ENCODE measurements around the gene TMEM259. TPM values are rescaled to one million over a fixed set of nuclear protein-coding genes. Genes with fewer than 3 reads are reported as not detected.
A peak's percentile ranks its signal among the peaks of the same experiment; 100 is the strongest.

TMEM259 gene
- total and polyA plus RNA-seq, 2 of the 13 experiments (the other 11 are each of a cell fraction or from before 2014, with no cell fraction given), result 64.7 to 164 TPM

DNA sequence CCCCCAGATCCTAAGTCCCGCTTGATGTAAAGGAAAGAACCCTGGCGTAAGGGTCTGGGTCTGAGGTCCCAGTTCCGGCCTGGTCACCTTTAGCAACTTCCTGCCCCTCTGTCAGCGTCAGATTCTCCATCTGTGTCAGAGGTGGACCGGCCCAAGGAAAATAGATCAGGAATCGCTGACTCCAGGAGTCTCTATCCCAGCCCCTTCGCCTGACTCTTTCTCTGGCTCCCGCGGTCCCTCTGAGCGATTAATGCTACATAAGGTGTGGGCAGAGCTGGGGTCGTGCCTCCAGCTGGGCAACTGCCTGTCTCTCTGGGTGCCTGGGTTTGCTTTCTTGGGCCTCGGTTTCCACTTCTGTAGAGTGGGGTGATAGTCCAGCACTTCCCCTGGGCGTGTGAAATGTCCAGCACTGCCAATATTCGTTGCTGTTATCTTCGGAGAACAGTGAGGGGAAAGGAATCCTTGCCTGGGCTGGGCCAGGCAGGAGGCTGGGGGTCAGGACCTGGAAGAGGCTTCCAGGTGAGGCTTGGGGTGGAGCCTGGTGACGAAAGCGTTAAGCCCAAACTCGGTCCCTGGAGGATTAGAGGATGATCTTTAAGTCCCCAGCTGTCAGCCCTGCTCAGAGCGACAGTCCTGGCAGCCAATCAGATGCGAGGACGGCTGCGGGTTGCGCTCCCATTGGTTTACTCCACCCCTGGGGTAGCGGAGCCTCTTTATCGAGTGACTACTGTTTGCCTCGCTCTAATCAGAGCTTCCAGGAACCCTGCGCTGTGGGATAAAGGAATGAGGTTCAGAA, 19.8 kb upstream of the TMEM259 start (continued):
- TF ChIP-seq, protein P1, sequence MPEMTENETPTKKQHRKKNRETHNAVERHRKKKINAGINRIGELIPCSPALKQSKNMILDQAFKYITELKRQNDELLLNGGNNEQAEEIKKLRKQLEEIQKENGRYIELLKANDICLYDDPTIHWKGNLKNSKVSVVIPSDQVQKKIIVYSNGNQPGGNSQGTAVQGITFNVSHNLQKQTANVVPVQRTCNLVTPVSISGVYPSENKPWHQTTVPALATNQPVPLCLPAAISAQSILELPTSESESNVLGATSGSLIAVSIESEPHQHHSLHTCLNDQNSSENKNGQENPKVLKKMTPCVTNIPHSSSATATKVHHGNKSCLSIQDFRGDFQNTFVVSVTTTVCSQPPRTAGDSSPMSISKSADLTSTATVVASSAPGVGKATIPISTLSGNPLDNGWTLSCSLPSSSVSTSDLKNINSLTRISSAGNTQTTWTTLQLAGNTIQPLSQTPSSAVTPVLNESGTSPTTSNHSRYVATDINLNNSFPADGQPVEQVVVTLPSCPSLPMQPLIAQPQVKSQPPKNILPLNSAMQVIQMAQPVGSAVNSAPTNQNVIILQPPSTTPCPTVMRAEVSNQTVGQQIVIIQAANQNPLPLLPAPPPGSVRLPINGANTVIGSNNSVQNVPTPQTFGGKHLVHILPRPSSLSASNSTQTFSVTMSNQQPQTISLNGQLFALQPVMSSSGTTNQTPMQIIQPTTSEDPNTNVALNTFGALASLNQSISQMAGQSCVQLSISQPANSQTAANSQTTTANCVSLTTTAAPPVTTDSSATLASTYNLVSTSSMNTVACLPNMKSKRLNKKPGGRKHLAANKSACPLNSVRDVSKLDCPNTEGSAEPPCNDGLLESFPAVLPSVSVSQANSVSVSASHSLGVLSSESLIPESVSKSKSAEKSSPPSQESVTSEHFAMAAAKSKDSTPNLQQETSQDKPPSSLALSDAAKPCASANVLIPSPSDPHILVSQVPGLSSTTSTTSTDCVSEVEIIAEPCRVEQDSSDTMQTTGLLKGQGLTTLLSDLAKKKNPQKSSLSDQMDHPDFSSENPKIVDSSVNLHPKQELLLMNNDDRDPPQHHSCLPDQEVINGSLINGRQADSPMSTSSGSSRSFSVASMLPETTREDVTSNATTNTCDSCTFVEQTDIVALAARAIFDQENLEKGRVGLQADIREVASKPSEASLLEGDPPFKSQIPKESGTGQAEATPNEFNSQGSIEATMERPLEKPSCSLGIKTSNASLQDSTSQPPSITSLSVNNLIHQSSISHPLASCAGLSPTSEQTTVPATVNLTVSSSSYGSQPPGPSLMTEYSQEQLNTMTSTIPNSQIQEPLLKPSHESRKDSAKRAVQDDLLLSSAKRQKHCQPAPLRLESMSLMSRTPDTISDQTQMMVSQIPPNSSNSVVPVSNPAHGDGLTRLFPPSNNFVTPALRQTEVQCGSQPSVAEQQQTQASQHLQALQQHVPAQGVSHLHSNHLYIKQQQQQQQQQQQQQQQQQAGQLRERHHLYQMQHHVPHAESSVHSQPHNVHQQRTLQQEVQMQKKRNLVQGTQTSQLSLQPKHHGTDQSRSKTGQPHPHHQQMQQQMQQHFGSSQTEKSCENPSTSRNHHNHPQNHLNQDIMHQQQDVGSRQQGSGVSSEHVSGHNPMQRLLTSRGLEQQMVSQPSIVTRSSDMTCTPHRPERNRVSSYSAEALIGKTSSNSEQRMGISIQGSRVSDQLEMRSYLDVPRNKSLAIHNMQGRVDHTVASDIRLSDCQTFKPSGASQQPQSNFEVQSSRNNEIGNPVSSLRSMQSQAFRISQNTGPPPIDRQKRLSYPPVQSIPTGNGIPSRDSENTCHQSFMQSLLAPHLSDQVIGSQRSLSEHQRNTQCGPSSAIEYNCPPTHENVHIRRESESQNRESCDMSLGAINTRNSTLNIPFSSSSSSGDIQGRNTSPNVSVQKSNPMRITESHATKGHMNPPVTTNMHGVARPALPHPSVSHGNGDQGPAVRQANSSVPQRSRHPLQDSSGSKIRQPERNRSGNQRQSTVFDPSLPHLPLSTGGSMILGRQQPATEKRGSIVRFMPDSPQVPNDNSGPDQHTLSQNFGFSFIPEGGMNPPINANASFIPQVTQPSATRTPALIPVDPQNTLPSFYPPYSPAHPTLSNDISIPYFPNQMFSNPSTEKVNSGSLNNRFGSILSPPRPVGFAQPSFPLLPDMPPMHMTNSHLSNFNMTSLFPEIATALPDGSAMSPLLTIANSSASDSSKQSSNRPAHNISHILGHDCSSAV (CRISPR knock-in tag; IDR thresholded peaks at IDR 0.05; ENCODE audit: borderline replicate concordance), result no peak
- TF ChIP-seq, protein P2, sequence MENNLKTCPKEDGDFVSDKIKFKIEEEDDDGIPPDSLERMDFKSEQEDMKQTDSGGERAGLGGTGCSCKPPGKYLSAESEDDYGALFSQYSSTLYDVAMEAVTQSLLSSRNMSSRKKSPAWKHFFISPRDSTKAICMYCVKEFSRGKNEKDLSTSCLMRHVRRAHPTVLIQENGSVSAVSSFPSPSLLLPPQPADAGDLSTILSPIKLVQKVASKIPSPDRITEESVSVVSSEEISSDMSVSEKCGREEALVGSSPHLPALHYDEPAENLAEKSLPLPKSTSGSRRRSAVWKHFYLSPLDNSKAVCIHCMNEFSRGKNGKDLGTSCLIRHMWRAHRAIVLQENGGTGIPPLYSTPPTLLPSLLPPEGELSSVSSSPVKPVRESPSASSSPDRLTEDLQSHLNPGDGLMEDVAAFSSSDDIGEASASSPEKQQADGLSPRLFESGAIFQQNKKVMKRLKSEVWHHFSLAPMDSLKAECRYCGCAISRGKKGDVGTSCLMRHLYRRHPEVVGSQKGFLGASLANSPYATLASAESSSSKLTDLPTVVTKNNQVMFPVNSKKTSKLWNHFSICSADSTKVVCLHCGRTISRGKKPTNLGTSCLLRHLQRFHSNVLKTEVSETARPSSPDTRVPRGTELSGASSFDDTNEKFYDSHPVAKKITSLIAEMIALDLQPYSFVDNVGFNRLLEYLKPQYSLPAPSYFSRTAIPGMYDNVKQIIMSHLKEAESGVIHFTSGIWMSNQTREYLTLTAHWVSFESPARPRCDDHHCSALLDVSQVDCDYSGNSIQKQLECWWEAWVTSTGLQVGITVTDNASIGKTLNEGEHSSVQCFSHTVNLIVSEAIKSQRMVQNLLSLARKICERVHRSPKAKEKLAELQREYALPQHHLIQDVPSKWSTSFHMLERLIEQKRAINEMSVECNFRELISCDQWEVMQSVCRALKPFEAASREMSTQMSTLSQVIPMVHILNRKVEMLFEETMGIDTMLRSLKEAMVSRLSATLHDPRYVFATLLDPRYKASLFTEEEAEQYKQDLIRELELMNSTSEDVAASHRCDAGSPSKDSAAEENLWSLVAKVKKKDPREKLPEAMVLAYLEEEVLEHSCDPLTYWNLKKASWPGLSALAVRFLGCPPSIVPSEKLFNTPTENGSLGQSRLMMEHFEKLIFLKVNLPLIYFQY (CRISPR knock-in tag; IDR thresholded peaks at IDR 0.05; ENCODE audit: borderline replicate concordance), result no peak
- TF ChIP-seq, protein P3, sequence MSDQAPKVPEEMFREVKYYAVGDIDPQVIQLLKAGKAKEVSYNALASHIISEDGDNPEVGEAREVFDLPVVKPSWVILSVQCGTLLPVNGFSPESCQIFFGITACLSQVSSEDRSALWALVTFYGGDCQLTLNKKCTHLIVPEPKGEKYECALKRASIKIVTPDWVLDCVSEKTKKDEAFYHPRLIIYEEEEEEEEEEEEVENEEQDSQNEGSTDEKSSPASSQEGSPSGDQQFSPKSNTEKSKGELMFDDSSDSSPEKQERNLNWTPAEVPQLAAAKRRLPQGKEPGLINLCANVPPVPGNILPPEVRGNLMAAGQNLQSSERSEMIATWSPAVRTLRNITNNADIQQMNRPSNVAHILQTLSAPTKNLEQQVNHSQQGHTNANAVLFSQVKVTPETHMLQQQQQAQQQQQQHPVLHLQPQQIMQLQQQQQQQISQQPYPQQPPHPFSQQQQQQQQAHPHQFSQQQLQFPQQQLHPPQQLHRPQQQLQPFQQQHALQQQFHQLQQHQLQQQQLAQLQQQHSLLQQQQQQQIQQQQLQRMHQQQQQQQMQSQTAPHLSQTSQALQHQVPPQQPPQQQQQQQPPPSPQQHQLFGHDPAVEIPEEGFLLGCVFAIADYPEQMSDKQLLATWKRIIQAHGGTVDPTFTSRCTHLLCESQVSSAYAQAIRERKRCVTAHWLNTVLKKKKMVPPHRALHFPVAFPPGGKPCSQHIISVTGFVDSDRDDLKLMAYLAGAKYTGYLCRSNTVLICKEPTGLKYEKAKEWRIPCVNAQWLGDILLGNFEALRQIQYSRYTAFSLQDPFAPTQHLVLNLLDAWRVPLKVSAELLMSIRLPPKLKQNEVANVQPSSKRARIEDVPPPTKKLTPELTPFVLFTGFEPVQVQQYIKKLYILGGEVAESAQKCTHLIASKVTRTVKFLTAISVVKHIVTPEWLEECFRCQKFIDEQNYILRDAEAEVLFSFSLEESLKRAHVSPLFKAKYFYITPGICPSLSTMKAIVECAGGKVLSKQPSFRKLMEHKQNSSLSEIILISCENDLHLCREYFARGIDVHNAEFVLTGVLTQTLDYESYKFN (CRISPR knock-in tag; conservative IDR thresholded peaks at IDR 0.05), result 0 out of 2 replicates have a peak, but pooled peaks have one; percentile 31
- TF ChIP-seq, protein P4, sequence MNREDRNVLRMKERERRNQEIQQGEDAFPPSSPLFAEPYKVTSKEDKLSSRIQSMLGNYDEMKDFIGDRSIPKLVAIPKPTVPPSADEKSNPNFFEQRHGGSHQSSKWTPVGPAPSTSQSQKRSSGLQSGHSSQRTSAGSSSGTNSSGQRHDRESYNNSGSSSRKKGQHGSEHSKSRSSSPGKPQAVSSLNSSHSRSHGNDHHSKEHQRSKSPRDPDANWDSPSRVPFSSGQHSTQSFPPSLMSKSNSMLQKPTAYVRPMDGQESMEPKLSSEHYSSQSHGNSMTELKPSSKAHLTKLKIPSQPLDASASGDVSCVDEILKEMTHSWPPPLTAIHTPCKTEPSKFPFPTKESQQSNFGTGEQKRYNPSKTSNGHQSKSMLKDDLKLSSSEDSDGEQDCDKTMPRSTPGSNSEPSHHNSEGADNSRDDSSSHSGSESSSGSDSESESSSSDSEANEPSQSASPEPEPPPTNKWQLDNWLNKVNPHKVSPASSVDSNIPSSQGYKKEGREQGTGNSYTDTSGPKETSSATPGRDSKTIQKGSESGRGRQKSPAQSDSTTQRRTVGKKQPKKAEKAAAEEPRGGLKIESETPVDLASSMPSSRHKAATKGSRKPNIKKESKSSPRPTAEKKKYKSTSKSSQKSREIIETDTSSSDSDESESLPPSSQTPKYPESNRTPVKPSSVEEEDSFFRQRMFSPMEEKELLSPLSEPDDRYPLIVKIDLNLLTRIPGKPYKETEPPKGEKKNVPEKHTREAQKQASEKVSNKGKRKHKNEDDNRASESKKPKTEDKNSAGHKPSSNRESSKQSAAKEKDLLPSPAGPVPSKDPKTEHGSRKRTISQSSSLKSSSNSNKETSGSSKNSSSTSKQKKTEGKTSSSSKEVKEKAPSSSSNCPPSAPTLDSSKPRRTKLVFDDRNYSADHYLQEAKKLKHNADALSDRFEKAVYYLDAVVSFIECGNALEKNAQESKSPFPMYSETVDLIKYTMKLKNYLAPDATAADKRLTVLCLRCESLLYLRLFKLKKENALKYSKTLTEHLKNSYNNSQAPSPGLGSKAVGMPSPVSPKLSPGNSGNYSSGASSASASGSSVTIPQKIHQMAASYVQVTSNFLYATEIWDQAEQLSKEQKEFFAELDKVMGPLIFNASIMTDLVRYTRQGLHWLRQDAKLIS (CRISPR knock-in tag; IDR thresholded peaks at IDR 0.05), result no peak

Measured in HepG2 (cell line).